Activated CD8-positive, alpha-beta memory T cell treated with anti-CD3 and anti-CD28 coated beads, Interleukin-2, amount 50 U/mL, for 24 hours (primary cell): ENCODE results near the gene SUPT4H1.
"Not testable (repeated sequence)": the region's sequence is repeated elsewhere in the genome, so short reads cannot be mapped to it uniquely, and the experiment has no call there.

Experiments
- DNase-seq: peaks from one replicate; pipeline ENCODE4 v3.0.0-alpha.2; 2020; ENCODE audit errors: extremely low read depth

SUPT4H1 gene

DNA sequence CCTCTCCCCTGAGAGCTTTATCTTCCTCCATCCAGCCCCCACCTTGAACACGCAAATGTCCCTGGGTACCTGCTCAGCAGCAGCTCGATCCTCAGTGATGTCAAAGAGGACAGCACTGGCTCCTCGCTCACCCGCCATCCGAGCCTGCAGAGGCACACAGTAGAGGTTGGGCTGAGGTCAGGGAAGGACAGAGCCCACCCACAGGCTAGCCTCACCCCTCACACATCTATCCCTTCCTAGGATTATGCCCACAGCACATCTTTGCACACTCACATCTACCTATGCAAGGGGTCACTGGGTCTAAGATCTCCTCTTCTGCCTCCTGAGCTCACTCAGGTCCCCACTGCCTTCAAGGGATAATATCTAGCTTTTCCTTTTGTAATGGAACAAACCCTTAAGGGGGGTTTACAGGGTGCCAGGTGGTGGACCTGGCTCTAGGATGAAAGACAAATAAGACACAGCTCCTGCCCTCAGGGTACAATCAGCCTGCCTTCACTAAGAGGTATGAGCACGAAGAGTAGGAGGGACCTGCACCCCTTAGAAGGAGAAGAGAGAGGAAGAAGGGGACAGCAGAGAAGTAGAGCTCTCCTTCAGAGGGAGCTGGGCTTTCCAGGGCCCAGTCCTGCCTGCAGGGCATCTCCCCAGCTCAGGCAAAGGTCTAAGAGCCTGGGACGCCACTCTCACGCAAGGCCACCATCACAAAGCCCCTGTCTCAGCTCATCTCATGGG is 11.6 kb upstream of the SUPT4H1 start:
- no peak for DNase-seq

- no peak for DNase-seq
Observed at GRCh38 chr17:58362368-58363014, 10.5 kb upstream of the SUPT4H1 start.

DNA sequence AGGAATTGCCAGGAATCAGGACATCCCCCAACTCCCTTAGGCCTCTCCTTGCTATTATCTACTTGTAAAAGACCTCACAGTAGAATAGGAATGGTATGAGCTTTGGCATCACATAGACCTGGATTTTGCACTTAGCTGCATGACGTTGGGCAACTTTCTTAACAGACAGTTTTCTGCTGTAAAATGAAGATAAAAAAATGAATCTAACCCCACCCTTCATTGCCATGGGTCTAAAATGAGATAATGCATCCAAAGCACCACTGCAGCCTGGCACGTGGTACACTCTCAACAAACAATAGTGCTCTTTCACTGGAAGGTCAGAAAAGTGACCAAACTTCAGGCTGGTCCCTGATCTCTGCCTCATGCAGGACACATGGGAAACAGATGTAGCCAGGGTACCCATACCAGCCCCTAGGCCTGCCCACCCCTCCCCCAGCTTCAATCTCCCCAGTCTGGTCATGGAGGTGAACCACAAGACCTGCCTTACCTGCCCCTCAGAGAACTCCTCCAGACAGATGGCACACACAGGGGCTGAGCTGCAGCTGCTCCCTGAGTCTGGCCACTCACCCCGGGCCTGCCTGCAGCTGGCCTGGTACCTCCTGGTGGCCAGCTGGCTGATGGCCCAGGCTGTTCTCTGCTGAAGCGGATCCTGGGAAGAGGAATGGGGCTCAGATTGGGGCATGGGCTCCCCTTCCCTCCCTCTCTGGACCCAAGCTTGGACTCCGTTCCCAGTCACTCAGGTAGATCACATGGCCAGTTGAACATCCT is 8.5 kb upstream of the SUPT4H1 start:
- DNase-seq = no peak

DNA sequence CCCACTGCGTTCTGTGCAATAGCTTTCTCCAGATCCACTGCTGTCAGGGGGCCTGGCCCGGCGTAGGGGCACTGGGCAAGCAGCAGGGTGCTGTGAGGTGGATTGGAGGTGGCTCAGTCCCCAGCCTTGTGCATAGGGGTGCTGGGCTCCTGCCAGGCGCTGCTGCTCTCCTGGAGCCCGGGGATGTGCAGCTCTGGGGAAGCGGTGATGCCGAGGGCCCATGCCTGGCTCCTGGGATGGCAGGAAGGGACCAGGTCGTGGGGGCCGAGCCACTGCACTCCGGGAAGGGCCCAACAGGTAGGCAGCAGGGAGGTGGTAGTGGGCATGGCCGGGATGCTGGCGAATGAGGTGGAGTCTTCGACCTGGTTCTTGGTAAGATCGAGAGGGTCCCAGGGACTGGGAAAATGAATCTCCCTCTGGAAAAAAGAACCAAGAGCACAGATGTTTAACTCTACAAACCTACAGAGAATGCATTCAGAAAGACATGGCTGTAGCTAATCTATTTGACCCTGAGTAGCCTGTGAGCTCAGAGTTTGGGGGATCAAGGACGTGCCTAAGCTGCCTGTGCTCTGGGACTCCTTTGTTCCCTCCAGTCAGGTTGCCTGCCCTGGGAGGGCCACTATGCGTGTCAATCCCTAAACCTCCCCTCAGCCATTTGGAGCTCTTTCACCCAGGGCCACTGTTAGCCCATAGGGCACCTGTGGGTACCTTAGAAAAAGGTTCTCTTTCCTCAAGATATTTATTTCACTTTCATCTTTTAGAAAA is 6.6 kb upstream of the SUPT4H1 start:
- DNase-seq = no peak

- no peak for DNase-seq
Observed at GRCh38 chr17:58357312-58358297, 5.6 kb upstream of the SUPT4H1 start.

GRCh38 chr17:58356231-58356630 is 4.2 kb upstream of the SUPT4H1 start:
- no peak for DNase-seq

GRCh38 chr17:58354541-58355216 is 2.7 kb upstream of the SUPT4H1 start:
- DNase-seq = no peak

GRCh38 chr17:58353389-58353825 is 1.4 kb upstream of the SUPT4H1 start:
- DNase-seq = no peak

GRCh38 chr17:58352596-58353388 is 791 bp upstream of the SUPT4H1 start:
- DNase-seq = no peak

DNA sequence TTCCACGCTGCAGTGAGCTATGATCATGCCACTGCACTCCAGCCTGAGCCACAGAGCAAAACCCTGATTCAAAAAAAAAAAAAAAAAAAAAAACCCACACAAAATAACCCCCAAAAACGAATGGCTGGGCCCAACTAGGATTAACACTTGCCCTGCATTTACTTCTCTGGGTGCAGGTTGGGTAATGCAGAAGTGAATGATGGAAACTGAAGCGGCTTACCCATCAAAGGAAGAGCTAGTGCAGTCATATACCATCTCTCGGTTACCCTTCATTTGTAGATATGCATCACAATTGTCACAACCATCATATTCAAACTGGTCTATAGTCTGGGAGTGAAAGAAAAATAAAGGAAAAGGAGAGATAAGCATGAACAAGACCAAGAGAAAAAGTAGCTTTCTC is 819 bp downstream of the SUPT4H1 start:
- no peak for DNase-seq

DNA sequence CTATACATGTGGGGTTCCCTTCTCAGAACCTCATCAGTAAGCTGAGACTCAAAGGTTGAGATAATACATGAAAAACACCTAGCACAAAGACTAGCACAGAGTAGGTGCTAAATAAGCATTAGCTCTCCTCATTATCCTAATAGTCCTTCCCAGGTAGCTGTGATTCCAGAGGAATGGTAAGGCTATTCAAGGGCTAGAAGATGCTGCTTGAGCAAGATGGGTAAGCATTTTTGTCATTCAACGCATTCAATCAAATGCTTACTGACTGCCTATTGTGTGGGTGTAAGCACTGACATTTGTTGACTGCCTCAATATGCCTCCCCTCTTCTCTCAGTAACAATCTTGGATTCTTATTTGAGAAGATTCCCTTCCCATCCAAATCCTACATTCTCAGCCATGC is 4.0 kb downstream of the SUPT4H1 start:
- DNase-seq = no peak

GRCh38 chr17:58345500-58345899 is 6.5 kb downstream of the SUPT4H1 start:
- no peak for DNase-seq

DNA sequence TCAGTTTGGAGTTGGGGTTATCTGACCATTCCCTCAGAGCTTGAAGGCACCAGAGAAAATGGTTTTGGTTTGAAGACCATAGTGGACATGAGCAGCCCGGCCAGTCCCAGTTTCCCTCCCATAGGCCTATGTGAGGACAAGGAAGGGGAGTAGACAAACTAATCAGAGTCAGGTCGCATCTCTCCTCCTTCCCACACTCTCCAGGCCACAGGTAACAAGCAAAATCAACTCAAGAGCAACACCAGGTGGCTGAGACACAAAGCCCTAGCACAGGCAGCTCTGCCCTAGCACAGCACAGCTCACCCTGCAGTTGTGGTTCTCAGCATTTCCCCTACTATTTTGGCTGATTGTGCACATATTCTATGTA is 7.2 kb downstream of the SUPT4H1 start:
- DNase-seq = no peak

DNA sequence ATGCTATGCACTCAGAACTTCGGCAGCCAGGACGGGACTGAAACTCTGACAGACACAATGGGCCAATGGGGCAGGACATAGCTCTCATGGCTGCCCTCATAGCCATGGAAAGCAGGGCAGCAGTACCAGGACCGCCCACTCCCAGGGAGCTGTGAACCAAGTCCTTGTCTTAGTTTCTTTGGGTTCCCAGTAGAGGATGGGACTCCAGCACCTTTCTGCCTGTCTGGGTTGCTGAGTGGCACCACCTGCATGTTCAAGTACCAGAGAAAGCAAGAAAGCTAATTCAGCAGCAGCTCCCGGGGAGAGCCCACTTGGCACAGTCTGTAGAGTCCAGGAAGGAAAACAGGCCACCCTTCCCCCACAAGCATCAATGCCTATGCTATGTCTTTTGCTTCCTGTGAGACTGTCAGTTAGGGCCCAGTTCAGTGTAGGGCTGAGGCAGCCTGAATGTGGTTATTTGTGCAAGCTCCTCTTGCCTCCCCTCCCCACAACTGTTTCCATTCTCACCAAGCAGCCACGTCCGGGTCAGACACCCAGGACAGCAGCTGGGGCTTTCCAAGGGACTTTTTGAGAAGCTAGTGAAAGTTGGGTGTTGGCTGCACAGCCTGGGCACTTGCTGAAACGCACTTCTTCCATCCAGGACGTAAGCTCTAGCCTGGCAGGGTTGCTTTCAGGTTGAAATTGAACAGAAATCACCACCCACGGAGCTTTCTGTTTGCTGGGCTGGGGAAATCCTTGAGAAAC is 7.8 kb downstream of the SUPT4H1 start:
- peak; percentile 88 for DNase-seq

GRCh38 chr17:58343131-58343530 is 8.9 kb downstream of the SUPT4H1 start:
- DNase-seq = no peak

GRCh38 chr17:58341861-58342475 is 10.0 kb downstream of the SUPT4H1 start:
- no peak for DNase-seq

DNA sequence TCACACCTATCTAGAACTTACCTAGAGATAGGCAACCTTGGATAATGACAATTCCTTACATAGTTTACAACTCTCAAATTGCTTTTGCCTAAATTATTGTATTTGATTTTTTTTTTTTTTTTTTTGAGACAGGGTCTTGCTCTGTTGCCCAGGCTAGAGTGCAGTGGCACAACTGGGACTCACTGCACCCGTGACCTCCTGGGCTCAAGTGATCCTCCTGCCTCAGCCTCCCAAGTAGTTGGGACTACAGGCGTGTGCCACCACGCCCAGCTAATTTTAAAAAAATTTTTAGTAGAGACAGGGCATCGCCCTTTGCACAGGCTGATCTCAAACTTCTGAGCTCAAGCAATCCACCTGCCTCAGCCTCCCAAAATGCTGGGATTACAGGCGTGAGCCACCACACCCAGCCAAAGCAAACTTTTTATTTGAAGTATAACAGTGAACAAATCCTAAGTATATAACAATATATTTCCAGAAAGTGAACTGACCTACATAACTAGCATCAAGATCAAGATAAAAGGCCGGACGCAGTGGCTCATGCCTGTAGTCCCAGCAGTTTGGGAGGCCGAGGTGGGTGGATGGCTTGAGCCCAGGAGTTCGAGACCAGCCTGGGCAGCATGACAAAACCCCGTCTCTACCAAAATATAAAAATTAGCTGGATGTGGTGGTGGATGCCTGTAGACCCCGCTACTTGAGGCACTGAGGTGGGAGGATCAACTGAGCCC is 10.7 kb downstream of the SUPT4H1 start:
- DNase-seq = not testable (repeated sequence)
